Mammary epithelial cell (primary cell): ENCODE data around the gene SCO2.

ENCODE experiments used
- CTCF ChIP-seq, 2 donors: IDR thresholded peaks in 1 of 2; conservative IDR thresholded peaks in 1 of 2; 2 replicates each; pipeline ENCODE4 v1.5.1; 2011 to 2012; ENCODE audit warnings: inconsistent platforms in 2 of 2, low read length in 2 of 2, mild to moderate bottlenecking in 2 of 2, control low read depth in 1 of 2, low read depth in 1 of 2; ENCODE audit not compliant: insufficient read depth in 1 of 2; ENCODE audit errors: extremely low read depth in 1 of 2
- EZH2 ChIP-seq: IDR thresholded peaks from 2 replicates; pipeline ENCODE4 v1.6.1; 2012; ENCODE audit warnings: low read length, inconsistent platforms, borderline replicate concordance

DNA sequence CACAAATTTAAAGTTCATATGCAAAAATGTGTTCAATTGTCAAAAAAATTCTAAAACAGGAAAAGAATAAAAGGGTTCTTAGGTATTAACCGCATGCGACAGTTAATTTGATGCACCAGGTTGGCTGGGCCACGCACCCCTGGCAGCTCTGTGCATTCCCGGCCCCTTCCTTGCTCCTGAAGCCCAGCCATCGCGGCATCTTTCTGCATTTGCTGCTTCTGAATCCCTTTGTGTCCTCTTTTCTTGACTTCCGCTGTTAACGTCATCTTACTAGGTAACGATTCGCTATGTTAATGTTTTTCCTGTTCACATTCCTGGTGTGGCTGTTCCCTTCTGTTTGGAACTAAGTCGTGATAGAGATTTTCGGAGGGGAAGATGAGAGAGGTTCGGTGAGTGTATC lies 12.4 kb upstream of the SCO2 start:
- no peak for TF ChIP-seq CTCF (conservative IDR thresholded peaks at IDR 0.05 in 1 of 2, IDR thresholded peaks at IDR 0.05 in 1 of 2; ENCODE audit: extremely low read depth in 1 of 2, insufficient read depth in 1 of 2, low read depth in 1 of 2, low read length in 2 of 2)
- TF ChIP-seq EZH2 = no peak
